Measurements from ENCODE around the gene ACTL6B. TPM values are rescaled to one million over a fixed set of nuclear protein-coding genes. Genes with fewer than 3 reads are reported as not detected.

The ACTL6B gene
- total RNA-seq, 2 donors from 2014 or later, result not detected

DNA sequence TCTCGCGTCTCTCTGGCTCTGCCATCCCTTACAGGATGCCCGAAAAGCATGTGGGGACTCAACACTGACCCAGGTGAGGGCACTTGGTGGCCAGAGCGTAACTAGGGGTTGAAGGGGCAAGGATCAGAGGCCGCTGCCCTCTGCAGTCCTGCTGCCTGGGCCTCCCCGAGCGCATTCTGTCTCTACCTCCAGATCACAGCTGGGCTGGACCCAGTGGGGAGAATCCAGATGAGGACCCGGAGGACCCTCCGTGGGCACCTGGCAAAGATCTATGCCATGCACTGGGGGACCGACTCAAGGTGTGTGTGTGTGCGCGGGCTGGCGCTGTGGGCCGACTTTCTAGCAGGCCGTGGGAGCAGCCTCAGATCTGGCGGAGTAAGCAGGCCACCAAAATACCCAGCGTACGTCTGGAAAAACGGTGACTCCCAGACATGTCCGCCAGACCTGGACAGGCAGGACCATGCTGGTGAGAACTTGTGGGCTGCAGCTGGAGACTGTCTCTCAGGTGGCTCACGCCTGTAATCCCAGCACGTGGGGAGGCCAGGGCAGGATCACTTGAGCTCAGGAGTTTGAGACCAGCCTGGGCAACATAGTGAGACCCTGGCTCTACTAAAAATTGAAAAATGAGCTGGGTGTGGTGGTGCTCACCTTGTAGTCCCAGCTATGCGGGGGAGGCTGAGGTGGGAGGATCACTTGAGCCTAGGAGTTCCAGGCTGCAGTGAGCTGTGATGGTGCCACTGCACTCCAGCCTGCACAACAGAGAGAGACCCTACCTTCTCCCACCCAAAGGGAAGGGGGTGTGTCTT lies 20.5 kb upstream of the ACTL6B start:
- H3K27ac ChIP-seq, result peak overlapping the region; percentile 97 to 98
- peaks cover 44% of the 10 kb centered on the region for H3K36me3 ChIP-seq
- no peak for DNase-seq (ENCODE audit: low spot score)
- peak overlapping the region; percentile 92 for H3K4me3 ChIP-seq
- H3K9me3 ChIP-seq, result no peaks in the 10 kb centered on the region
- ATAC-seq (ENCODE audit: insufficient number of reproducible peaks, low FRiP score, low read depth), result no peak
- H3K4me1 ChIP-seq (ENCODE audit: control insufficient read depth in 1 of 2, low read depth in 2 of 2), result peaks cover 7 to 8% of the 10 kb centered on the region in 2 donors
- TF ChIP-seq, protein P1, sequence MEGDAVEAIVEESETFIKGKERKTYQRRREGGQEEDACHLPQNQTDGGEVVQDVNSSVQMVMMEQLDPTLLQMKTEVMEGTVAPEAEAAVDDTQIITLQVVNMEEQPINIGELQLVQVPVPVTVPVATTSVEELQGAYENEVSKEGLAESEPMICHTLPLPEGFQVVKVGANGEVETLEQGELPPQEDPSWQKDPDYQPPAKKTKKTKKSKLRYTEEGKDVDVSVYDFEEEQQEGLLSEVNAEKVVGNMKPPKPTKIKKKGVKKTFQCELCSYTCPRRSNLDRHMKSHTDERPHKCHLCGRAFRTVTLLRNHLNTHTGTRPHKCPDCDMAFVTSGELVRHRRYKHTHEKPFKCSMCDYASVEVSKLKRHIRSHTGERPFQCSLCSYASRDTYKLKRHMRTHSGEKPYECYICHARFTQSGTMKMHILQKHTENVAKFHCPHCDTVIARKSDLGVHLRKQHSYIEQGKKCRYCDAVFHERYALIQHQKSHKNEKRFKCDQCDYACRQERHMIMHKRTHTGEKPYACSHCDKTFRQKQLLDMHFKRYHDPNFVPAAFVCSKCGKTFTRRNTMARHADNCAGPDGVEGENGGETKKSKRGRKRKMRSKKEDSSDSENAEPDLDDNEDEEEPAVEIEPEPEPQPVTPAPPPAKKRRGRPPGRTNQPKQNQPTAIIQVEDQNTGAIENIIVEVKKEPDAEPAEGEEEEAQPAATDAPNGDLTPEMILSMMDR (IDR thresholded peaks at IDR 0.05), result no peak
- no peaks in the 10 kb centered on the region for H3K27me3 ChIP-seq (replicated peaks; ENCODE audit: insufficient read depth)

DNA sequence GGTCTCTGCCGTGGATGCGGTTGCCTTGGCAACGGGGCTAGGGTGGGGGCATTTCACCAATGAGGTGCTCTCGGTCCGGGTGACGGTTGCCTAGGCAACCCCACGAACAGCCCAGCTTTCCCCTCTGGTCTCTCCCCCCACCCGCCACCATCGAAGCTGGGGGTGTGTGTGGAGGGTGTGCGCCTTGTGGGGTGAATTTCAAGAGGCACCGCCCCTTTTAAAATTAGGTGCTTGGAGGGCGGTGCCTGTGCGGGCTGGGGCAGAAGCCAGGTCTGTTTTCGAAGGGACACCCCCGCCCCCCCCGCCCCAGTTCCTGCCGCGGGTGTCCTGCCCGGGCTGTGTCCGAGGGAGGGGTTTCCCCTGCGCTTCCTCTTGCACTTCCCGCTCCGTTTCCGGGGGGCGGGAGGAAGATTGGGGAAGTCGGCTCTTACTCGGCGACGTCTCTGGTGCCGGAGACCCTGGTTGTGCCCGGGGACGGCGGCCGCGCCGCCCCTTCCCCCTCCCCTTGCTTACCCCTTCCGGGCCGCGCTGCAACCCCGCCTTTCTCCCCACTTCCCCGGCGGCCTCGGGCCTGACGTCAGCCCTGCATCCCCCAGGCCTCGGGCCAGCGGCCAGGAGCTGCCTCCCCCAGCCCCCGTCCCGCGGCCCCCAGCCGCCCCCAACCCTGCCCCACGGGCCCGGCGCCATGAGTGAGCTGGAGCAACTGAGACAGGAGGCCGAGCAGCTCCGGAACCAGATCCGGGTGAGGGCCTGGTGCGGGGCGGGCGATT lies 19.5 kb upstream of the ACTL6B start:
- Histone ChIP-seq H3K27ac (peak overlapping the region; percentile 97 to 98), H3K9me3 (no peaks in the 10 kb centered on the region), H3K4me1 (ENCODE audit: control insufficient read depth in 1 of 2, low read depth in 2 of 2) (peaks cover 7 to 8% of the 10 kb centered on the region in 2 donors), H3K4me3 (peak overlapping the region; percentile 92), H3K27me3 (replicated peaks; ENCODE audit: insufficient read depth) (no peaks in the 10 kb centered on the region), H3K36me3 (peaks cover 39% of the 10 kb centered on the region)
- DNase-seq (ENCODE audit: low spot score) (peak; percentile 67), ATAC-seq (ENCODE audit: insufficient number of reproducible peaks, low FRiP score, low read depth) (no peak)
- TF ChIP-seq, protein P1 (IDR thresholded peaks at IDR 0.05), result no peak

DNA sequence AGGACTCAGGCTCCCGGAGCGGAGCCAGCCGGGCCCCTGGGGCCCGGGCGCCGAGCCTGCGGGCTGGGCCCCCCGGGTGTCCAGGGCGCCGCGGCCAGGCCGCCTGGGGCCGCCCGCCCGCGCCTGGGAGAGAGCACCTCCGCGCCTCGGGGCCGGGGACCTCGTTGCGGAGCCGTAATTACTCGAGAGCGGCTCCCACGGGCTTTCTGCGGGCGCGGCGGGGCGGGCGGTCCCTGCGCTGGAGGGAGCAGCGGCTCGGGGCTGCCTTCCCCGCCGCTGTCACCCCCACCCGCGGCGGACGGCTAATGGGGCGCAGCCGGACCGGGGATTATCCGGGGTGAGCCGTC lies 18.8 kb upstream of the ACTL6B start:
- DNase-seq (ENCODE audit: low spot score), result no peak
- Histone ChIP-seq H3K4me3 (peak overlapping the region; percentile 92), H3K9me3 (no peaks in the 10 kb centered on the region), H3K27me3 (replicated peaks; ENCODE audit: insufficient read depth) (no peaks in the 10 kb centered on the region), H3K27ac (peak overlapping the region; percentile 97 to 98), H3K36me3 (peaks cover 33% of the 10 kb centered on the region), H3K4me1 (ENCODE audit: control insufficient read depth in 1 of 2, low read depth in 2 of 2) (peaks cover 7 to 8% of the 10 kb centered on the region in 2 donors)
- TF ChIP-seq, protein P1 (IDR thresholded peaks at IDR 0.05), result no peak
- ATAC-seq (ENCODE audit: insufficient number of reproducible peaks, low FRiP score, low read depth), result no peak

DNA sequence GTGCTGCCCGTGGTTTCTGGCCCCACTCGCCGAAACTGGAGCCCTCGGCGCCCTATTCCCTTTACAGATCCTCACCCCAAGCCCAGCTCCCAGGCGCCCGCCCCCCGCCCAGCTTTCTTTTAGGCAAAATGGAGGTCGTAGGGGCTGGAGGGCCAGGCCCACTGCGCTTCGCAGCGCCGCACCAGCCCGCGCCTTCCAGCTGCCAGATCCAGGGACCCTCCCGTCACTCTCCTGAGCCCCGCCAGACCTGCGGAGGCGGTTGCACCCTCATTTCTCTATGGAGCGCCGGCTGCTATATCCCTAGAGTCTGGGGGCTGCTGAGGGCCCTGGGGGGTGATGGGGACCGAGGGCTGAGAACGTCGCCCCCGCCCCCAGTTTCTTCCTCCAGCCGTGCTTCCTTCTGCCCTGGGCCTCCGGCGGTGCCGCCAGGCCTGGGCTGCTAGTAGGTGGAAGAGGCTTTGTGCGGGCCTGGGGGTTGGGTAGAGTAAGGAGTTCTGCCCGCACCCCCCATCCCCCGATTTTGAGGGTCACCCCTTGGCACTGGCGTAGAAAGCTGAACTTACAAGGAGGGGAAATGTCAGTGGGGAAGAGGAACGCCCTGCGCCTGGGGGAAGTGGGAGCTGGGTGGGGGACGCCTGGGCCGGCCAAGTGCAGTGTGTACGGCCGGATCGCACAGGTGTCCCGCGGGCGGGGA lies 18.3 kb upstream of the ACTL6B start:
- H3K27ac ChIP-seq, result peak overlapping the region; percentile 97 to 98
- ATAC-seq (ENCODE audit: insufficient number of reproducible peaks, low FRiP score, low read depth) (no peak), DNase-seq (ENCODE audit: low spot score) (no peak)
- TF ChIP-seq, protein P1 (IDR thresholded peaks at IDR 0.05), result no peak
- no peaks in the 10 kb centered on the region for H3K27me3 ChIP-seq (replicated peaks; ENCODE audit: insufficient read depth)
- peaks cover 30% of the 10 kb centered on the region for H3K36me3 ChIP-seq
- peaks cover 7 to 8% of the 10 kb centered on the region in 2 donors for H3K4me1 ChIP-seq (ENCODE audit: control insufficient read depth in 1 of 2, low read depth in 2 of 2)
- H3K4me3 ChIP-seq, result peak overlapping the region; percentile 92
- H3K9me3 ChIP-seq, result no peaks in the 10 kb centered on the region
